ENCODE measurements around the gene RGCC.
"Not testable (repeated sequence)": the region's sequence is repeated elsewhere in the genome, so short reads cannot be mapped to it uniquely, and the experiment has no call there.

RGCC gene

GRCh38 chr13:41456768-41457588 lies at the start of gene RGCC:
Gene RGCC, plus strand, starts transcription at chr13:41457550. Its CDS starts 158 bp downstream, at chr13:41457708.
- FAIRE-seq (no peak), DNase-seq (ENCODE audit: extremely low spot score, insufficient read length, low read depth) (peak; percentile 53)

- FAIRE-seq (no peak), DNase-seq (ENCODE audit: extremely low spot score, insufficient read length, low read depth) (no peak)
Observed at GRCh38 chr13:41408121-41408520, 49.2 kb upstream of the RGCC start.

- FAIRE-seq (no peak), DNase-seq (ENCODE audit: extremely low spot score, insufficient read length, low read depth) (no peak)
Observed at GRCh38 chr13:41408746-41409145, 48.6 kb upstream of the RGCC start.

- FAIRE-seq (no peak), DNase-seq (ENCODE audit: extremely low spot score, insufficient read length, low read depth) (no peak)
Observed at GRCh38 chr13:41409611-41410010, 47.7 kb upstream of the RGCC start.

GRCh38 chr13:41411060-41411459 lies 46.3 kb upstream of the RGCC start:
- DNase-seq (ENCODE audit: extremely low spot score, insufficient read length, low read depth) (no peak), FAIRE-seq (no peak)

- FAIRE-seq, result no peak
- DNase-seq (ENCODE audit: extremely low spot score, insufficient read length, low read depth), result no peak
Observed at GRCh38 chr13:41411522-41411921, 45.8 kb upstream of the RGCC start.

- FAIRE-seq, result no peak
- DNase-seq (ENCODE audit: extremely low spot score, insufficient read length, low read depth), result no peak
Observed at GRCh38 chr13:41413872-41414271, 43.5 kb upstream of the RGCC start.

GRCh38 chr13:41416276-41416675 lies 41.1 kb upstream of the RGCC start:
- FAIRE-seq (no peak), DNase-seq (ENCODE audit: extremely low spot score, insufficient read length, low read depth) (no peak)

GRCh38 chr13:41418027-41418426 lies 39.3 kb upstream of the RGCC start:
- DNase-seq (ENCODE audit: extremely low spot score, insufficient read length, low read depth) (no peak), FAIRE-seq (no peak)

GRCh38 chr13:41418731-41419130 lies 38.6 kb upstream of the RGCC start:
- no peak for DNase-seq (ENCODE audit: extremely low spot score, insufficient read length, low read depth)
- FAIRE-seq, result no peak

GRCh38 chr13:41419206-41419605 lies 38.1 kb upstream of the RGCC start:
- DNase-seq (ENCODE audit: extremely low spot score, insufficient read length, low read depth), result no peak
- FAIRE-seq, result no peak

GRCh38 chr13:41420146-41420545 lies 37.2 kb upstream of the RGCC start:
- FAIRE-seq (no peak), DNase-seq (ENCODE audit: extremely low spot score, insufficient read length, low read depth) (no peak)

GRCh38 chr13:41421330-41421729 lies 36.0 kb upstream of the RGCC start:
- FAIRE-seq; DNase-seq (ENCODE audit: extremely low spot score, insufficient read length, low read depth): not testable (repeated sequence)

GRCh38 chr13:41421983-41422382 lies 35.4 kb upstream of the RGCC start:
- not testable (repeated sequence) for FAIRE-seq; DNase-seq (ENCODE audit: extremely low spot score, insufficient read length, low read depth)

GRCh38 chr13:41423259-41423658 lies 34.1 kb upstream of the RGCC start:
- DNase-seq (ENCODE audit: extremely low spot score, insufficient read length, low read depth); FAIRE-seq: not testable (repeated sequence)

GRCh38 chr13:41424675-41425074 lies 32.7 kb upstream of the RGCC start:
- not testable (repeated sequence) for FAIRE-seq; DNase-seq (ENCODE audit: extremely low spot score, insufficient read length, low read depth)

GRCh38 chr13:41426047-41426446 lies 31.3 kb upstream of the RGCC start:
- no peak for DNase-seq (ENCODE audit: extremely low spot score, insufficient read length, low read depth)
- FAIRE-seq, result no peak

GRCh38 chr13:41427666-41428065 lies 29.7 kb upstream of the RGCC start:
- DNase-seq (ENCODE audit: extremely low spot score, insufficient read length, low read depth) (no peak), FAIRE-seq (no peak)

GRCh38 chr13:41428155-41428554 lies 29.2 kb upstream of the RGCC start:
- no peak for DNase-seq (ENCODE audit: extremely low spot score, insufficient read length, low read depth)
- no peak for FAIRE-seq

- not testable (repeated sequence) for FAIRE-seq
Observed at GRCh38 chr13:41434030-41434429, 23.3 kb upstream of the RGCC start.

GRCh38 chr13:41434831-41435520 lies 22.4 kb upstream of the RGCC start:
- FAIRE-seq (no peak), DNase-seq (ENCODE audit: extremely low spot score, insufficient read length, low read depth) (no peak)

More at GRCh38 chr13:41434030-41434429, 23.3 kb upstream of the RGCC start:
- not testable (repeated sequence) for DNase-seq (ENCODE audit: extremely low spot score, insufficient read length, low read depth)

Measured in GM18507 (cell line).